OCI-M1 (cell line): Measurements from ENCODE around the gene SPARCL1.
"Not testable (repeated sequence)": the region's sequence is repeated elsewhere in the genome, so short reads cannot be mapped to it uniquely, and the experiment has no call there.

Source experiments
- DNase-seq: peaks from one replicate; lab custom pipeline; 2025; lab: John Stamatoyannopoulos, UW

SPARCL1 gene

GRCh38 chr4:87529187-87529586 is at the start of gene SPARCL1:
Gene SPARCL1 (minus strand): TSS chr4:87529376. CDS start chr4:87499574, 29,802 bp downstream.
- DNase-seq = no peak

- no peak for DNase-seq
Measured at GRCh38 chr4:87575983-87576382, 46.8 kb upstream of the SPARCL1 start.

GRCh38 chr4:87575408-87575807 is 46.2 kb upstream of the SPARCL1 start:
- DNase-seq = no peak

- DNase-seq = no peak
Measured at GRCh38 chr4:87574996-87575395, 45.8 kb upstream of the SPARCL1 start.

- not testable (repeated sequence) for DNase-seq
Measured at GRCh38 chr4:87574376-87574775, 45.2 kb upstream of the SPARCL1 start.

GRCh38 chr4:87570290-87570805 is 41.2 kb upstream of the SPARCL1 start:
- no peak for DNase-seq

GRCh38 chr4:87567191-87567590 is 38.0 kb upstream of the SPARCL1 start:
- DNase-seq = no peak

- DNase-seq = no peak
Measured at GRCh38 chr4:87566276-87566675, 37.1 kb upstream of the SPARCL1 start.

- DNase-seq = no peak
Measured at GRCh38 chr4:87565746-87566145, 36.6 kb upstream of the SPARCL1 start.

- DNase-seq = peak; percentile 10
Measured at GRCh38 chr4:87560802-87561201, 31.6 kb upstream of the SPARCL1 start.

GRCh38 chr4:87559090-87559837 is 30.1 kb upstream of the SPARCL1 start:
- DNase-seq = peak; percentile 89

GRCh38 chr4:87557348-87557747 is 28.2 kb upstream of the SPARCL1 start:
- no peak for DNase-seq

- DNase-seq = peak; percentile 36
Measured at GRCh38 chr4:87555773-87556619, 26.8 kb upstream of the SPARCL1 start.

- DNase-seq = no peak
Measured at GRCh38 chr4:87553182-87553581, 24.0 kb upstream of the SPARCL1 start.

GRCh38 chr4:87551361-87551760 is 22.2 kb upstream of the SPARCL1 start:
- no peak for DNase-seq

GRCh38 chr4:87547016-87547708 is 18.0 kb upstream of the SPARCL1 start:
- no peak for DNase-seq

GRCh38 chr4:87545052-87545451 is 15.9 kb upstream of the SPARCL1 start:
- no peak for DNase-seq

- DNase-seq = peak; percentile 54
Measured at GRCh38 chr4:87543835-87544461, 14.8 kb upstream of the SPARCL1 start.

- no peak for DNase-seq
Measured at GRCh38 chr4:87542734-87543312, 13.6 kb upstream of the SPARCL1 start.

- peak; percentile 40 for DNase-seq
Measured at GRCh38 chr4:87541956-87542709, 13.0 kb upstream of the SPARCL1 start.

- no peak for DNase-seq
Measured at GRCh38 chr4:87541521-87541920, 12.3 kb upstream of the SPARCL1 start.
